ENCODE data around the gene COL4A6. TPM values are rescaled to one million over a fixed set of nuclear protein-coding genes. Genes with fewer than 3 reads are reported as not detected.

The COL4A6 gene
- total RNA-seq, 1 experiment from 2014 or later, result 2.4 TPM

GRCh38 chrX:108165383-108166111 is 272.7 kb downstream of the COL4A6 start (continued):
- TF ChIP-seq REST (IDR thresholded peaks at IDR 0.05; ENCODE audit: low read depth), result no peak

- POLR2A ChIA-PET, result no interaction called here
- Histone ChIP-seq H3K27ac (ENCODE audit: low read depth, low read length) (no peak overlapping the region), H3K4me2 (ENCODE audit: low read length) (no peak overlapping the region), H3K79me2 (ENCODE audit: insufficient read depth, low read length) (no peaks in the 10 kb centered on the region), H4K20me1 (ENCODE audit: insufficient read depth) (no peaks in the 10 kb centered on the region), H3K27me3 (ENCODE audit: insufficient read depth, low read length) (no peaks in the 10 kb centered on the region), H3K36me3 (ENCODE audit: control insufficient read depth in 1 of 2, insufficient read depth in 2 of 2, low read length in 2 of 2) (no peaks in the 10 kb centered on the region), H3K9me2 (ENCODE audit: insufficient read depth) (no peaks in the 10 kb centered on the region), H3K4me3 (replicated peaks in 1 of 2; ENCODE audit: low read depth in 1 of 2, low read length in 2 of 2) (no peak overlapping the region), H3K4me1 (ENCODE audit: control insufficient read depth in 1 of 2, insufficient read depth in 2 of 2, low read length in 2 of 2) (peaks cover 15 to 24% of the 10 kb centered on the region in 2 experiments), H3K9me3 (ENCODE audit: control insufficient read depth in 1 of 2, insufficient read depth in 1 of 2, low read depth in 1 of 2, low read length in 2 of 2) (no peaks in the 10 kb centered on the region), H2AFZ (ENCODE audit: low read depth, low read length, poor library complexity, severe bottlenecking) (no peak overlapping the region), H3K9ac (ENCODE audit: low read length) (no peak overlapping the region)
- RAD21 ChIA-PET (ENCODE audit: low non-redundant PET in 1 of 2, low total read pairs in 2 of 2, uncharacterized antibody in 2 of 2, unreplicated experiment in 2 of 2), result no interaction called here
- CTCF ChIA-PET, result no interaction called here
- TF ChIP-seq ZNF274 (IDR thresholded peaks at IDR 0.05; ENCODE audit: low read depth, low read length) (no peak), CTCF (IDR thresholded peaks at IDR 0.05 in 2 of 3, conservative IDR thresholded peaks at IDR 0.05 in 1 of 3; ENCODE audit: borderline replicate concordance in 1 of 3, insufficient read depth in 1 of 3, low read depth in 2 of 3, low read length in 2 of 3) (no peak), SRF (IDR thresholded peaks at IDR 0.05; ENCODE audit: low read depth) (no peak), ZFX (IDR thresholded peaks at IDR 0.05) (no peak), SP1 (IDR thresholded peaks at IDR 0.05; ENCODE audit: low read depth) (no peak), EGR1 (IDR thresholded peaks at IDR 0.05; ENCODE audit: low read depth) (no peak), EZH2 (IDR thresholded peaks at IDR 0.05) (no peak), CEBPB (IDR thresholded peaks at IDR 0.05; ENCODE audit: low read depth) (no peak), ZBTB33 (IDR thresholded peaks at IDR 0.05; ENCODE audit: extremely low read depth, insufficient replicate concordance, low read length) (no peak), YY1 (IDR thresholded peaks at IDR 0.05; ENCODE audit: extremely low read depth, insufficient replicate concordance, low read depth, low read length) (no peak), ATF3 (IDR thresholded peaks at IDR 0.05) (no peak), RAD21 (IDR thresholded peaks at IDR 0.05; ENCODE audit: low read depth) (no peak), POLR2AphosphoS5 (IDR thresholded peaks at IDR 0.05; ENCODE audit: low read depth, low read length) (no peak), CBX3 (IDR thresholded peaks at IDR 0.05; ENCODE audit: low read depth) (no peak)
- ATAC-seq (no peak), DNase-seq (ENCODE audit: low read depth, low spot score) (no peak)
- no TSS peak for BruUV-seq (replicated peaks)
- intact Hi-C loops (cut with micrococcal nuclease), result no loop called here
Observed at GRCh38 chrX:108163333-108164082, 274.7 kb downstream of the COL4A6 start.
